Loucy (cell line): ENCODE data around the gene EEFSEC.

Experiments used
- CTCF ChIP-seq: fragments of 200-600 bp; sonication (generic); conservative IDR thresholded peaks from 2 replicates; pipeline ENCODE4 v1.5.1; 2014; ENCODE audit warnings: mild to moderate bottlenecking, antibody characterized with exemption, low read length
- EZH2phosphoT487 ChIP-seq: fragments of 200-600 bp; IDR thresholded peaks from 2 replicates; pipeline ENCODE4 v1.6.1; 2018; ENCODE audit warnings: antibody characterized with exemption, mild to moderate bottlenecking, moderate library complexity, borderline replicate concordance

- no peak for TF ChIP-seq CTCF
- no peak for TF ChIP-seq EZH2phosphoT487
Observed at GRCh38 chr3:128429275-128429674, 276.0 kb downstream of the EEFSEC start.
